Breast epithelium (tissue), 3 donors: ENCODE measurements around the gene GNB1L.

Experiments
- CTCF ChIP-seq, 3 donors: fragments of 450-650 bp; IDR thresholded peaks; one replicate each; pipeline ENCODE4 v1.5.1; 2016 to 2017; ENCODE audit warnings: antibody characterized with exemption in 3 of 3, mild to moderate bottlenecking in 3 of 3, moderate library complexity in 3 of 3
- POLR2A ChIP-seq: fragments of 450-650 bp; IDR thresholded peaks from one replicate; pipeline ENCODE4 v1.6.1; 2016; ENCODE audit warnings: antibody characterized with exemption, mild to moderate bottlenecking, moderate library complexity
- POLR2AphosphoS5 ChIP-seq, 3 donors: sonication (generic); formaldehyde crosslinking; IDR thresholded peaks; one replicate each; pipeline ENCODE4 v1.6.1; 2017; ENCODE audit warnings: antibody characterized with exemption in 3 of 3

GRCh38 chr22:19772673-19773469, 81.8 kb downstream of the GNB1L start:
- no peak for TF ChIP-seq CTCF (IDR thresholded peaks at IDR 0.05)
- TF ChIP-seq POLR2A: no peak
- no peak for TF ChIP-seq POLR2AphosphoS5 (IDR thresholded peaks at IDR 0.05)
